HepG2 (cell line): ENCODE data around the gene COQ8B. TPM values are rescaled to one million over a fixed set of nuclear protein-coding genes. Genes with fewer than 3 reads are reported as not detected.

Source experiments
- ARID5B ChIP-seq: IDR thresholded peaks from 2 replicates; pipeline ENCODE4 v1.4.0; 2020; ENCODE audit warnings: mild to moderate bottlenecking, missing genetic modification reagents
- GATAD2A ChIP-seq: IDR thresholded peaks from 2 replicates; pipeline ENCODE4 v1.6.1; 2016
- KLF6 ChIP-seq: IDR thresholded peaks from 2 replicates; pipeline ENCODE4 v1.8.0; 2016; ENCODE audit warnings: missing biosample characterization, missing genetic modification reagents
- PHF20 ChIP-seq: sonication (generic); formaldehyde crosslinking; IDR thresholded peaks from 2 replicates; pipeline ENCODE4 v1.5.0; 2020; ENCODE audit warnings: mild to moderate bottlenecking, missing genetic modification reagents
- SOX13 ChIP-seq, 3 experiments: fragments of 450-650 bp in 1 of 3; sonication (generic) in 1 of 3; formaldehyde crosslinking in 1 of 3; IDR thresholded peaks in 2 of 3; conservative IDR thresholded peaks in 1 of 3; 2 replicates each; pipeline versions ENCODE4 v1.5.0 to v1.6.1; 2016 to 2020; ENCODE audit warnings: antibody characterized with exemption in 1 of 3, mild to moderate bottlenecking in 1 of 3, missing compliant biosample characterization in 1 of 3, missing genetic modification reagents in 1 of 3, moderate library complexity in 1 of 3
- SP2 ChIP-seq: sonication (generic); formaldehyde crosslinking; IDR thresholded peaks from 2 replicates; pipeline ENCODE4 v1.5.1; 2020; ENCODE audit warnings: mild to moderate bottlenecking, missing genetic modification reagents
- SP5 ChIP-seq: IDR thresholded peaks from 2 replicates; pipeline ENCODE4 v1.6.1; 2016; ENCODE audit warnings: low read depth, borderline replicate concordance
- ZFYVE20 ChIP-seq: sonication (generic); formaldehyde crosslinking; IDR thresholded peaks from 2 replicates; pipeline ENCODE4 v1.8.0; 2023; ENCODE audit warnings: low read depth, mild to moderate bottlenecking, moderate library complexity, missing genetic modification reagents, borderline replicate concordance
- ZNF124 ChIP-seq: sonication (generic); formaldehyde crosslinking; IDR thresholded peaks from 2 replicates; pipeline ENCODE4 v1.4.0; 2020; ENCODE audit warnings: missing genetic modification reagents
- ZNF20 ChIP-seq: sonication (generic); formaldehyde crosslinking; IDR thresholded peaks from 2 replicates; pipeline ENCODE4 v1.4.0; 2020; ENCODE audit warnings: mild to moderate bottlenecking, moderate library complexity, missing genetic modification reagents
- ZNF281 ChIP-seq: sonication (generic); formaldehyde crosslinking; IDR thresholded peaks from 2 replicates; pipeline ENCODE4 v1.4.0; 2020; ENCODE audit warnings: missing genetic modification reagents, borderline replicate concordance
- ZNF646 ChIP-seq: sonication (generic); formaldehyde crosslinking; IDR thresholded peaks from 2 replicates; pipeline ENCODE4 v1.9.0; 2021; ENCODE audit warnings: mild to moderate bottlenecking, missing genetic modification reagents
- polyA plus RNA-seq, 8 experiments: library from polyadenylated mRNA; depleted of rRNA in 3 of 8; stranded (reverse) in 7 of 8; unstranded in 1 of 8; fragments of >200 nt; fragmentation: Illumina TruSeq in 4 of 8; extraction: Trizol in 4 of 8; gene quantifications; 2 replicates each; pipeline versions ENCODE4 v1.2.1 to v1.2.3, GENCODE V29; 2011 to 2016; ENCODE audit warnings: low read depth in 4 of 8, missing spikeins in 1 of 8, mixed read lengths in 1 of 8; ENCODE audit not compliant: insufficient read depth in 1 of 8
- total RNA-seq, 5 experiments: library from RNA; depleted of rRNA; stranded (reverse); fragments of >200 nt; fragmentation: Illumina TruSeq; extraction: Trizol; gene quantifications; 2 replicates each; pipeline ENCODE4 v1.2.3, GENCODE V29; 2016; ENCODE audit warnings: low read depth in 1 of 5
- TF ChIP-seq, protein P1 (sequence below): IDR thresholded peaks from 2 replicates; pipeline ENCODE4 v1.6.1; 2016; ENCODE audit warnings: missing biosample characterization, missing genetic modification reagents, low read depth

Gene COQ8B
- total and polyA plus RNA-seq, 2 of the 13 experiments (the other 11 are each of a cell fraction or from before 2014, with no cell fraction given): 12.3 to 17.2 TPM

DNA sequence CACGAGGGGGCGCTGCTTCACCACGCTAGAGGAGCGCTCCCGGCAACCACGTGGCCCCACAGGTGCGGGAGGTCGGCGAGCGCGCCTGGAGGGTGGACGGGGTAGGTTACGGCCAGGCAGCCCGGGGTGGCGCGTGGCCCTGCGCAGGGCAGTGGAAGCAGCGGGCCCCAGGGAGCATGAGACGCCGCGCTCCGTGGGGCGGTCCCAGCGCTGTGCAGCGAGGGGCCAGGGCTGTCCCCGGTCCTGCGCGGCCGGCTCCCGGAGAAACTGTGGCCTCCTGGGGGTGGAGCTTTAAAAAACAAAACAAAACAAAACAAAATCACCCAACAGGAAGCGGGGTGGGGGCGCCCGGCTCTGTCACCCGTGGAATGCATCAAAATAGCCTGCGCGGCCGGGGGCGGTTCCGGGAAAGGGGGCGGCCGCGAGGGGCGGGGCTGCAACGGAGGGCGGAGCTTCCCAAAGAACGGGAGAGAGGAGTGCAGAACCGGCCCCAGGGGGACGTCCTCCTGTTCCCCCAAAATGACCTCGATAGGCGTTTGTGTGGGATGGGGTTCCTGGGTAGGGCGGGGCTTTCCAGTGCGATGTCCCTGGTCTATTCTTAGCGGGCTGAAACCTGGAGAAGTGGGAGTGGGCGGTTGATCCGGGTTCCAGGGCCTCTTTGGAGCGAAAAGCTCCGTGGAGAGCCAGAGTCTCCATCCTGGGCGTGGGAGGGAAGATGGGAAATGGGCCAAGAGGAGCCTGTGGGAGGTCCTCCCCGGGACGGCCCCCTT lies 53.6 kb downstream of the COQ8B start (continued):
- no peak for TF ChIP-seq ZNF646 (CRISPR knock-in tag)
- no peak; the same call in 1 of the 2 replicates for TF ChIP-seq ZNF281 (CRISPR knock-in tag)
- TF ChIP-seq ZNF124 (CRISPR knock-in tag): no peak
- TF ChIP-seq ZFYVE20: no peak
- TF ChIP-seq SP5 (CRISPR knock-in tag): no peak
- no peak for TF ChIP-seq SOX13 (IDR thresholded peaks at IDR 0.05)
- TF ChIP-seq SOX13 (CRISPR knock-in tag; conservative IDR thresholded peaks at IDR 0.05 in 1 of 2, IDR thresholded peaks at IDR 0.05 in 1 of 2): peak in 1 of 2 experiments; percentile 26; a peak in 1 of 4 replicates
- no peak for TF ChIP-seq PHF20 (CRISPR knock-in tag)
- peak; percentile 67 for TF ChIP-seq ARID5B (CRISPR knock-in tag)
- TF ChIP-seq, protein P1, sequence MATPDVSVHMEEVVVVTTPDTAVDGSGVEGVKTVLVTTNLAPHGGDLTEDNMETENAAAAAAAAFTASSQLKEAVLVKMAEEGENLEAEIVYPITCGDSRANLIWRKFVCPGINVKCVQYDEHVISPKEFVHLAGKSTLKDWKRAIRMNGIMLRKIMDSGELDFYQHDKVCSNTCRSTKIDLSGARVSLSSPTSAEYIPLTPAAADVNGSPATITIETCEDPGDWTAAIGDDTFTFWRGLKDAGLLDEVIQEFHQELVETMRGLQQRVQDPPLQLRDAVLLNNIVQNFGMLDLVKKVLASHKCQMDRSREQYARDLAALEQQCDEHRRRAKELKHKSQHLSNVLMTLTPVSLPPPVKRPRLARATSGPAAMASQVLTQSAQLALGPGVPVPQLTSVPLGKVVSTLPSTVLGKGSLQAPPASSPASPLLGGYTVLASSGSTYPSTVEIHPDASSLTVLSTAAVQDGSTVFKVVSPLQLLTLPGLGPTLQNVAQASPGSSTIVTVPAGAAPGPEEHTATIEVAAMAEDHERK (CRISPR knock-in tag): no peak
- TF ChIP-seq ZNF20 (CRISPR knock-in tag): no peak
- TF ChIP-seq SP2: peak; percentile 36
- TF ChIP-seq KLF6 (CRISPR knock-in tag): peak; percentile 52; the same call in 1 of the 2 replicates
- peak; percentile 52; the same call in 1 of the 2 replicates for TF ChIP-seq GATAD2A
